Stimulated activated CD8-positive, alpha-beta memory T cell treated with anti-CD3 and anti-CD28 coated beads, Interleukin-15, amount 100 ng/mL, for 24 hours (primary cell): ENCODE results near the gene PPP2R5A.
"Not testable (repeated sequence)": the region's sequence is repeated elsewhere in the genome, so short reads cannot be mapped to it uniquely, and the experiment has no call there.

Experiments
- DNase-seq: peaks from one replicate; pipeline ENCODE4 v3.0.0-alpha.2; 2020; ENCODE audit warnings: low read depth

Gene PPP2R5A

DNA sequence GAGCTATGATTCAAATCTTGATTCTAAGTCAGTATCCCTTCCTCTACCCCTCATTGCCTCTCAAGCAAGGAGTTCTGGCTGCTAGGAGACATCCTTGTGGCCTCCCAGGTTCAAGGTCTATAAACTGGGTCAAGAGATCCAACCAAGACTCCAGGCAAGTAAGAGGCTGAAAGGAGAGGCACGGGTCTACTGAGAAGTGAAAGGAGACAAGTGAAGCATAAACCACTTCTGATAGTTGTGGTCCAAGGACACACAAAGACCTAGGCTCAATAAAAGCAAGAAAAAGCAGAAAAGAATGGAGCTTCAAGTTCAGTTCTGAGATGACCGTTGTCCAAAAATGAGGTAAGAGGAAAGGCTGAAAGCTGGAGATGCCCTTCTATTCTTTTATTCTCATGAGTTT lies 17.8 kb upstream of the PPP2R5A start:
- DNase-seq, result no peak

DNA sequence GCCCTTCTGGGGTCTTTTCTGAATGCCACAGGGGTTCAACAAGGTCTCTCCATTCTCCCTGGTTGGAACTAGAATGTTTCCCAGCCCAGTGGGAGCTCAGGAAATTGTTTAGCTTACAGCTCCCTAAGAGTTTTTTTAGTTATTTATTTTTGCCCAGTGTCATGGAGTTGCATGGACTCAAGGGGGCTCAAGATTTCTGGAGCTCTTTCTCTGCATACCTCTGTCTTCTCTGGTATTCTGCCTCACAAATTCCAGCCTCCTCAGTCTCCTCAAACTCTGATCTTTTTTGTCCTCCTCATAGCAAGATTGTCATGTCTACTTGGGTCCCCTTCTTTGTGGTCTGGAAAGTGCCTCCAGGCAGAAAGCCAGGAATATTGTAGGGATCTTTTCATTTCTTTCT lies 15.9 kb upstream of the PPP2R5A start:
- no peak for DNase-seq

DNA sequence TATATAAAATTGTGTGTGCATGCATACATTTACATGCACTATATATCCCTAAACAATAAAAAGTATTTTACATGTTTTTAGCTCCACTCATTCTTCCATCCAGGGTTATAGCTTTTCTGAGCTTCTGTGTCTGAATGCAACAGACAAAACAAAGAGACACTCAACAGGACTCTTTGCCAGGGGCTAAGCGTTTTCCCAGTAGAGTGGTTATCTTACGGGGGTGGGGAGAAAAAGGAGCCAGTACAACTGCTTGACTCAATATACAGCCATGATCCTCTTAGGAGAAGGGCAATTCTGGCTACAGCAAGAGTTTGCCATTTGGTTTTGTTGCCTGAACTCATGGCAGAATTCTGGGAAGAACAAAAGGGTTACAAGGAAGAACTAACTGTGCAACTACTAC lies 14.6 kb upstream of the PPP2R5A start:
- DNase-seq, result no peak

DNA sequence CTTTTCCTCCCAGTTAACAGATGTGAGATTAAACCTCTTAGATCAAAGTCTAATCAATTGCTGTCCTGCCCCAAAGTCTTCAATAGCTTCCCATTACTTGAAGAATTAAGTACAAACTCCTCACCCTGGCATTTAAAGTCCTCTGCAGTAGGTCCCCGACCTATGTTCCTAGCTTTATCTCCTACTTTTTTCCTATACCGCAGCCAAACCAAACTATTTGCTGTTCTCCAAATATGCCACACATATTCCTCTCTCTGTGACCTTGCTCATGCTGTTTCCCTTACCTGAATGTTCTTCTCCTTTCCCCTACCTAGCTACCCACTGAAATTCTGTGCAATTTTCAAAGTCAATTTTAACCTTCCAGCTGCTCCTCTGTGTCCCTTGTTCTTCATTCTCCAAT lies 14.0 kb upstream of the PPP2R5A start:
- DNase-seq, result no peak

DNA sequence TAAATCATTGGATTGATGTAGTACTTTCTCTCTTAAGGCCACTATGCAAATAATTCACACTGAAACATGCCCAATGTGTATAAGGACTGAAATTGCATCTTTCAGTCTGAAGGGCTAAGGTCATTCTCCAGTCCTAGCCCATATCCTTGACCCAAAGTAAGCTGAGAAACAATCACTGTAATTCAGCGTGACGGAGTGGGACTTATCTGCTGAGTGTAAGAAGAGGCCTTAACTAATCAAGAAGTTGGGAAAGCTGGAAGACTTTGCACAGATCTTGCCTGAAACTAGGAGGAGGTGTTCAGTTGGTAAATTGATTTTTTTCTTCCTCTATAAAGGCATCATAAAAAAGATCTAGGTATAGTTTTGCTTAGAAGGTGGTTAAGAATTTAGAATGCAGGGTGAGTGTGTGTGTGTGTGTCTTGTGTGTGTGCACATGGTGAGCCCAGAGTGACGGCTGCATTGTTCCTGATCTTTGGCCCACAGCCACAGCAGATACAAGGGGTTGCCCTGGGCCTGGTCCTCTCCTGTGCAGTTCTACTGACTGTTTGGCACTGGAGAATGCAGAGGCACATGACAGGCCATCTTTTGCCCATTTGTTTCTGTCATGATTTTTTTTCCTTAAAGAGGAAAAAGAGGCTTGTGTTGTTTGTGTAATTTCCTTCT lies 13.3 kb upstream of the PPP2R5A start:
- DNase-seq, result no peak

DNA sequence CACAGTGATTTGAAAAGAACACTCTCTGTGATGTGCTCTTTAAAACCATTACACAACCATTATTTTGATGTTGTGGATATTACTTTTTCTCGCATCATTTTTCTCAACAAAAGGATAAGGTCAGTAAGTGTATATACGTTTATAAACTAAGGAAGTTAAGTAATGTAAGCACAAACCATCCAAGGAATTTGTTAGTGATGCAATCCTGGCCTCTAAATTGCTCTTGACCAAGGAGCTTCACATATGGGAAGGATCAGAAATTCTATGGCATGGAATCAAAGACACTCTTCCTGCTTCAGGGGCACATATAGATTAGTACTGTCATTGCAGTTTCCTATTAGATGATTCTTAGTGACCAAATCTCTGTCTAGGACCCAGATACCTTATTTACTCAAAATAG lies 3.6 kb upstream of the PPP2R5A start:
- no peak for DNase-seq

DNA sequence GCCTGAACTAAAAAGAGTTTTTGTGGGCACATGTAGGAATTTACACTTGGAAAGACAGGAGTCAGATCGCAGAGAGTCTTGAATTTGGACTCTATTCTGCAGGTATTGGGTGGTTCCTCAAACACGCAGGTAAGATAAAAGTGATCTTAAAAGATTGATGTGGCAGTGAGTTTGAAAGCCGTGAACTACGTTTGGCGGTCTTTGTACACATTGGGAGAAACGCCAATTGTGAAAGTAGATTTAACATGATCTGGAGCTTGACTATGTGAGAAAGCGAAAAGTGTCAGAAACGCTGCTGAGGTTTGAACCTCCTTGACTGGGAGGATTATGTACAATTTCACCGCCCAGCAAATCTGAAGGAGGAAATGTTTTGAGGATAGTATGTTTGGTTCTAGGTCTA lies 1.5 kb upstream of the PPP2R5A start:
- DNase-seq, result no peak

DNA sequence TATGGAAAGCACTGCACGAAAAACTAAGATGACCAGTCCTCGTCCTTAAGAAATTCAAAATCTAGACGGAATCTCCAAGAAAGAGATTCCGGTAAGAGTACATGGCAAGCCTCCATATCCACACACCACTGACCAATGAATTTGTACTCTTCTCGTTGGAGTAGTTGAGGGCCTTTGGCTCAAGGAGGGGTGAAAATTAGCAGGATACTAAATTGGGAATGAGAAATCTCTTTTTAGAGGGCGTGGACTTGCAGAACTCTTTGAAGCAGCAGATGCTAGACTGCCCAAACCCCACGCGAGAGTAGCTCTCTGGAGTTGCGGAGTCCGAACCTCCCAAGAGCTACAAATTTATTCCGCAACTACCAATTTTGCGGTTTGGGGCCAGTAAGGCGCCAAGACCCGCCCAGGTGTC lies 872 bp upstream of the PPP2R5A start:
- no peak for DNase-seq

DNA sequence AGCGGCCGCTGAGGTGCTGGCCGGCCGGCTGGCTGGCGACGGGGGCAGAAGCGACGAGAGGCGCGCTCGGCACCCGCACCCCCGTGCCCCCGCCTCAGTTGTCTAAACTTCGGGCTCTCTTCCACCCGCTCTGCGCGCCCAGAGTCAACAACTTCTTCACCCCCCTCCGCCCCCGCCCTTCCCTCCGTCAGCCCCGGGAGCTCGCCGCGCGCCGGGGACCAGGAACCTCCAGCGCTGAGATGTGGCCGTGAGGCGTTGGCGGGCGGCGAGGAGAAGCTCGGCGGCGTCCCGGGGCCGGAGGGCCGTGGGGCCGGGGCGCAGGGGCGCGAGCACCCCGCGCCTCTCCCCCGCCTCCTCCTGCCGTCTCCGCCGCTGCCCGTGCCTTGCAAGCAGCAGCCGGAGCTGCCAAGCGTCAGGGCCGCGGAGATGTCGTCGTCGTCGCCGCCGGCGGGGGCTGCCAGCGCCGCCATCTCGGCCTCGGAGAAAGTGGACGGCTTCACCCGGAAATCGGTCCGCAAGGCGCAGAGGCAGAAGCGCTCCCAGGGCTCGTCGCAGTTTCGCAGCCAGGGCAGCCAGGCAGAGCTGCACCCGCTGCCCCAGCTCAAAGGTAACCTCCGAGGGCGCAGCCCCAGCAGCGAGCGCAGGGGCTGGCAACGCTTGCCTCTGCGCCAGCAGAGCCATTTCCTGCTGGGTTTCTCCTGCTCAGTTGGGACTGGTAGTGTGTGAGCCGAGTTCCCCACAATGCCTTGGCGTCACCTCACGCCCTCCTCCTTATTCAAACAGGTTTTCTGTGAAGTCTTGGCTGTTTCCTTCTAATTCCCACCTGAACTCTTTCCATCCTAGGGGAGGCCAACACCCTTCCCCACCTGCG lies 710 bp downstream of the PPP2R5A start:
- peak; percentile 46 for DNase-seq

DNA sequence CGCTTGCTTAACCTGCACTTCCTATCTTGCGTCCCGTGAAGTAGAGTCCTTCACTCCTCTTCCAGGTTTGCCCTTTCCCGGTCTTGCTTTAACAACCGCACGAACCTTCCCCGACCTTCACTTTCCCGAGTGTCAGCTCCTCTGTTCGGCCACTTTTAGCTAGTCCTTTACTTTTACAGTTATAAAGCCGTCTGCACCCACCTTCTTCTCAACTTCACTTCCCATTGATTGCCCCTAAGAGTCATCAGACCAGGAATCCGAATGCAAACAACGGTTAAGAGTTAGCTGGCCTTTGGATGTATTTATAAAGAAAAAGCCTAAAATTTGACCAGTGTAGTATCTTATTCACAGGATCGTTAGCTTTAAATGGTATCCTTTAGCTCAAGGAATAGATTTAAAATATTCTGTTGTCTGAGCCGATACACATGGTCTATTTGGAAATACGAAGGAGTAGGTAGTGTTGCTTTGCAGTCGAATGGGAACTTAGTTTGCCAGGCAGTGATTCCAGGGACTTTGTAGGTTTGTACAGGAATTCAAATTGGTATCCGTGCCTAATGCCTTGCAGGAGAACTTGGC lies 1.4 kb downstream of the PPP2R5A start:
- DNase-seq, result no peak

DNA sequence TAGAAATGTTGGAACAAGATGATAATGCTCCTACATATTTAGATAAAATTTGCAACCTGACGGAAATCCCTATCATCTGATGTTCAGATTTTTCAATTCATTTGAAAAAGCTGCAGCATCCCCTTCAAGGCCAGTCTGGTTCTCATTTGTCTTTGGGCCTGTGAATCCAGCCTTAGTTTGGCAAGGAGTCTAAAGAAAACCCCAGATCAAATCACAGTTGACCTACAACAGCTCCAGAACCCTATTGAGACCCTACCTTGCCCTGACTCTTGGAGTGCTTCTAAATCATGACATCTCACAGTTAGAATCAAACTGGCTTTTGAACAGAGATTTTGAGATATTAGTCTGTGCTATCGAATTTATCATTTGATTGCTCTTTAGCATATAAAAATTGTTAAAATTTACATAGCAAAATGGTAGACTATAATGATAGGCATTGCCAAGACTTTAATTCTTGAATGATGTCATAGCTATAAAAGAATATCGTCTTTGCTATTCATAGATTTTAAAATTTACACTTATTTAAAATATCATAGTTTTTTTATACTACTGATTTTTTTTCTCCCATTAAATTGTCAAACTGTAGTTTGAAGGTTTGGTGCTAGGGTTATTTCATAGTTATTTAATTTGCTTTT lies 2.2 kb downstream of the PPP2R5A start:
- DNase-seq, result no peak

DNA sequence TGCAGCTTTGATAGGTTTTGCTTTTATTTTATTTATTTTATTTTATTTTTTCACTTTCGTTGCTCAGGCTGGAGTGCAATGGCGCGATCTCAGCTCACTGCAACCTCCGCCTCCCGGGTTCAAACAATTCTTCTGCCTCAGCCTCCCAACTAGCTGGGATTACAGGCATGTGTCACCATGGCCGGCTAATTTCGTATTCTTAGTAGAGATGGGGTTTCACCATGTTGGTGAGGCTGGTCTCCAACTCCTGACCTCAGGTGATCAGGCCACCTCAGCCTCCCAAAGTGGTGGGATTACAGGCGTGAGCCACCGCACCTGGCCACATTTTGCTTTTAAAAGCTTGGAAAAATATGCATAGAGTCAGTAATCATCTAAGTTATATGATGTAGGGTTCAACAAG lies 2.8 kb downstream of the PPP2R5A start:
- not testable (repeated sequence) for DNase-seq

DNA sequence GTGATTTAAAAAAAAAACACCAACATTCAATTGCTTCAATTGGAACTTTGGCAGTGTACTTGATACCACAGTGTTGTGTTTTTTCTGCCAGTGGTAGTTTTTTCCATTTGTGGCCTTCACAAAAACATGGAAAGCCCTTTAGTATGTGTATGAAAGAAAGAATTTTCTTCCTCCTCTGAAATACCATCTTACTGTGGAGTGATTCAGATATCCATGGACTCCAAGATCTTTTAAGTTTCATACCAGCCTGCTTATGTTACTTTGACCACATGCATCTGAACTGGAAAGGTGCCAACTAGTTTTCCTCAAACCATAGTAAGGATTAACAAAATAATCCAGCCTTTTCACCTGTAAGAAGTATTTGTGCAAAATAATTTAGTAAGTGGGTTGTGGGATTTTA lies 3.4 kb downstream of the PPP2R5A start:
- DNase-seq, result no peak

DNA sequence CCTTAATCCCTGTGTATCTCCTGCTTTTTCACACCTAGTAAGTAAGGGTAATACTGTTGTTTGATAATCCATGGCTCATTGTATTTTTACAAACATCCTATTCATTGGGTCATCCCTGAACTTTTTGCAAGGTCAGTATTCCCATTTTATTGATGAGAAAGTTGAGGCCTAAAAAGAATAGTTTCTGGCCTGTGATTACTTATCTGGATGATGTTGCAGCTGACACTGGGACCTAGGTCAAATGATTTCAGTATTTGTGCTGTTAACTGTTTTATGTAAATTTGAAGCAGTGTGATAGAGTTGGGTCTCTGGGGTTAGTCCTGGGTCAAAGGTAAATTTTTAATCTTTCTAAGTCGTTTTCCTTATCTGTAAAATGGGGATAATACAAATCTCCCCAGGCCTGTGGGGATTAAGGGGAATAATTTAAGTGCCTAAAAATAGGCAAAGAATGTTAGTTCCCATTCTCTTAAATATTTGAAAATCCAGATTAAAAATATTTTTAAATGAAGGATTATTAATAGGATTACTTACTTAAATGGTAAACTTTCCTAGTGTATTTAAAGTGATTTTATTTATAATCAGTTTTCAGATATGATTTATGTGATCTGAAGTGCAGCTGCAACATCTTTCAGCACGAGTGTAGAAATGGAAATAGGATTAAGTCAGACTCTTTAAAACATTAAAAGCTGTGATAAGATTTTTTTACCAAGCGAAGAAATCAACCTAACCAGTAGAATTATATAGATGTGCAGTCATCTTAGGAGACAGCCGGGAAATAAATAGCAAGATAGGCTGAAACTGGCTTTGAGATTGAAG lies 4.3 kb downstream of the PPP2R5A start:
- DNase-seq, result no peak

DNA sequence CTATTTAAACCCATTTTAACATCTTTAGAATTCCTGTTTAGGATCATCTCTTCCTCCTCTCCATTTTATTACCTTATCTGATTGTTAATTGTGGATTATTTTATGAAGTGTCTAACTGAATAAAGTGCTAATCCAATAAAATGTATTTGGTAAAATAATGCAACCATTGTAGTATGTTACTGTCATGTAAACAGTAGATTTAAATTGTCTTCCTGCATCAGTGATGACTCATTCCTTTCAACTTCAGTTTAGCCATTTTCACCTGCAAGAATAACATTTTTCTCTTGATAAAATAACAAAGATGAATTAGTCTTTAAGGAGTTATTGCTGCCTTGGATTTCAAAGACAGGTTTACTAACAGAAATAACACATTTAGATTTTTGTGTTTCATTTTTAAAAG lies 5.4 kb downstream of the PPP2R5A start:
- DNase-seq, result no peak

DNA sequence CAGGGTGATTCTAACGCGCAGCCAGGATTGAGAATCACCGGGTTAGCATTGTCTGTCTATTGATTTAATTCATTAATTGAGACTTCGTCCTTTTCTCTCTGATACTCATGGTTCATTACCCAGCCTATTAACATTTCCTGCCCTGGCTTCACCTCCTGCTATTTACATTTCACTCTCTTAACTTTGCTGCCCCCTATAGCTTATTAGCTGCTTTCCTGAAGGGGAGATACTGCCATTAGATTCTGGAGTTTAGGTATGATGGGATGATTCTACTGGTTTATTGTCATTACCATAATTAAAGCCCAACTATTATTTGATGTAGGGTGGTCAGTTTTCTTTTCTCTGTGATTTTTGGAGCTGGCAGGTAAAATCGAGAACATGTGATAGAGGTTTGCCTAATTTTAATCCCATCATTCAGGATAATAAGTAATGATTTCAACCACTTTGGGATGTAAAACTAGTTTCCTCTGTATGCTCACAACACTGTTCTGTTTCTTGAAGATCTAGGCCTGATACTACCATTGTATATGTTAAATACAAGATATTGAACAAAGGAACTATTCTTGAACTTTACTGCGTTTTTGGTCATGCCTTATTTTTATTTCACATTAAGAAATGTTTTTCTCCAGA lies 6.4 kb downstream of the PPP2R5A start:
- DNase-seq, result no peak

DNA sequence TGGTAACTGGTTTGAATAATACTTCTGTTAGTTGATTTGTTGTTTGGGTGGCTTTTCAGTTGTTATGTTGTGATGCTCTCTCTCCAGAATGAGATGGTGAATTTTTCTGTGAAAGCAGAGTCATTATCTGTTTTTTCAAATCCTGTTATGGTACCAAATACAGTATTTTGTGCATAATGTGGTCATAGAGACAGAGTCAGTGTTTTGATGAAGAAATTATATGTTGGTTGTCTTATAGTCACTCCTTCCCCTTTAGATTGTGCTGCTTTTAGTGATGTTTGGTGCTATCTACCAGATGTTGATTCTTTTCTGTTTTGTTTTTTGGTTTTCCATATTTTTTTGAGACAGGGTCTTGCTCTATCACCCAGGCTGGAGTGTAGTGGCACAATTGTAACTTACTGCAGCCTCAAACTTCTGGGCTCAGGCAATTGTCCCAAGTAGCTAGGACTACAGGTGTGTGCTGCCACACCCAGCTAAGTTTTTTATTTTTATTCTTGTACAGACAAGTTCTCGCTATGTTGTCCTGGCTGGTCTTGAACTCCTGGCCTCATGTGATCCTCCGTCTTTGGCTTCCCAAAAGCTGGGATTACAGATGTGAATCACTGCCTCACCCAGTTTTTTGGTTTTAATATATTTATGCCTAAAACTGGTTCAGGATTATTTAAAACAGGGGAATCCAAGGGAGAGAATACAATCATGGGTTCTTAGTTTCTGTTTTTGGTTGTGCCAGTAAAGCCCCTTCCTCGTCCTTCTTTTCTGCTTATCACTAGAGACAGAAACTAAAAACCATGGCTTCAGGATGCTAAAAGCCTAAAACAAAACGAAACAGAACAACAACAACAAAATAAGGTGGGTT lies 7.3 kb downstream of the PPP2R5A start:
- DNase-seq, result no peak

DNA sequence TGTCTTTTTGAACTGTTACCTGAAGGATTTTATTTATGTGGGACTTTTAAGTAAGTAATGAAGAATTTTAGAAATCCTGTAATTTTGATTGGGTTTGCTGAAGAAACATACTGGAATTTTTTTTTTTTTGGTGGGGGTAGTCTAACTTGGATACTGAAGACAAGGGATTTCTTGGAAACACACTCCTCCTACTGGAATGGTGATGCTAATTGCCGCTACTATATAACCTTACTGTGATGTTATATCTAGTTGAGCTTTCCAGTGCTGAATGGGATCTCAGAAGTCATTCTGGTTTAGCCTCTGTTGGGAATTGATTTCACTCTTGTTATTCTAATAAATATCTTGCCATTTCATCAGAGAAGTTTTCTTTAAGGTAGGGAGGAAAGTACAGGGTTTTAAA lies 8.4 kb downstream of the PPP2R5A start:
- no peak for DNase-seq

DNA sequence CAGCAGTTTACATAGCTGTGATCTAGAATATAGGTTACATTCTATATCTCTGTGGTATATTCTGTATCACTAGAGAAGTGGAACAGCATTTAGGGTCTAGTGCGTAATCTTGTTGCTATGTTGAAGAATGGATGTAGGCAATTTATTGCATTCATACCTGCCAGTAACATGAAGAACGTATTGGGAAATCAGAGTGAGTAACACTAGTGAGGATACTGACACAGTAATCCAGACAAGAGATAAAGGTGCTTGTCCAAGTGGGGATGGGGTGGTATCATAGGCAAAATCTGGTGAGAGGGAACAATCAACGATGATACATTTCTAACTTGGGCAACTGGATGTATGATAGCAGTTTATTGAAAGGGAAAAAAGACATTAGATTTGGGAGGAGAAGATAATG lies 9.8 kb downstream of the PPP2R5A start:
- no peak for DNase-seq

DNA sequence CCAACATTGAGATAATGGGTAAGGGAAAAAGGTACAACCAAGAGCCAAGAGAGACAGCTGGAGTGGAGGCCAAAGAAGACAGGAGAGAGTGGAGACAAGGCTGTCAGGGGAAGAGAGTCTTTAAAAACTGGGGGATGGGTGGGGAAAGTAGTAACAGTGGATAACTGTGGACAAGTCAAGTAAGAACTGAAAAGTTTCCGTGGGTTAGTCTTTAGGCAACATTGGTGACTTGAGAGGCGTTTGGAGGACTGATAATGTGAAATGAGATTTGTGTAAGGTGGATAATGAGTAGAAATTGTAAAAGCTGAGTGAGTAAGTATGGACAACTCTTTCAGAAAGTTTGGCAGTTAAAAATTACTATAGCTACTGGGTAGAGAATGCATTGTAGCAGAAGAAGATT lies 10.4 kb downstream of the PPP2R5A start:
- no peak for DNase-seq

DNA sequence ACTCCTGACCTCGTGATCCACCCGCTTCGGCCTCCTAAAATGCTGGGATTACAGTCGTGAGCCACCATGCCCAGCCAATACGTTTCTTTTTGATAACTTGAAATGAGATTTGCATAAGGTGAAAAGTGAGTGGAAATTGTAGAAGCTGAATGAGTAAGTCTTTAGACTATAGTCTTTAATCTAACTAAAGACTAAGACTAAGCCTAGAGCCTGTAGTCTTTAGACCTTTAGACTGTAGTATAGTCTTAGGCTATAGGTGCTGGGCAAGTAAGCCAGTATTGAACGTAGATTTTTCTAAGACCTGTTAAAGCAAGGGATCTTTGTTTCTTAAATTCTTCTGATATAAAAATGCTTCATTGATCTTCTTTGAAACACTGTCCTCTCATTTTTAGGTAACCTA lies 12.1 kb downstream of the PPP2R5A start:
- no peak for DNase-seq
